ENCODE data around the gene NUDCD2. TPM values are rescaled to one million over a fixed set of nuclear protein-coding genes. Genes with fewer than 3 reads are reported as not detected.
"Not testable (repeated sequence)": the region's sequence is repeated elsewhere in the genome, so short reads cannot be mapped to it uniquely, and the experiment has no call there.

The NUDCD2 gene
- total RNA-seq, 4 donors from 2014 or later: 8.9 to 13.2 (median 9.4) TPM

- H3K27ac ChIP-seq: peak overlapping the region; percentile 24 to 90 (median 88)
- TF ChIP-seq CTCF (IDR thresholded peaks at IDR 0.05) (no peak), POLR2AphosphoS5 (IDR thresholded peaks at IDR 0.05) (no peak), POLR2A (IDR thresholded peaks at IDR 0.05) (no peak), EP300 (IDR thresholded peaks at IDR 0.05) (no peak)
- ATAC-seq: no peak
These were observed 22.9 kb downstream of the NUDCD2 start for GRCh38 chr5:163437011-163437308.

DNA sequence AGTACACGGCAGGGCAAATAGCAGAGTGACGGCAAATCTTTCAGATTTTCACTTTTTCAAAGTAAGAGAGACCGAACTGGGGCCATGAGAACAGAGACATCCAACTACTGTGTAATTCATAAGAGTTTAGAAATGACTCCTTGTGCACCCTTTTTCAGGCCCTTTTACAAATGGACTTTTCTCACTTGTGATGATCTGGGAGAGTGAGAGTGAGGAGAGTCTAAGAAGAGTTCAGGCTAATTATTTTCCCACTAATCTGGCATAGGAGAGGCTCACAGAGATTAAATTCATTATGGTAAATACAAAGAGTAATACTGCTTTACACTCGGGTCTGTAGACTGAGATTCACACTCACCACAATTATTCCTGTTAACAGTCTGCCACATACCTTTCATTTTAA is 23.4 kb downstream of the NUDCD2 start:
- Histone ChIP-seq H3K4me3 (peak overlapping the region in 1 of 2 donors; percentile 67), H3K4me1 (peaks cover 8 to 42% (median 12%) of the 10 kb centered on the region in 3 donors), H3K27ac (peak overlapping the region; percentile 24 to 90 (median 88)), H3K9me3 (no peaks in the 10 kb centered on the region), H3K27me3 (no peaks in the 10 kb centered on the region), H3K36me3 (peaks cover 0 to 7% of the 10 kb centered on the region in 2 donors)
- ATAC-seq: no peak
- TF ChIP-seq POLR2A (IDR thresholded peaks at IDR 0.05): no peak
- no peak for TF ChIP-seq EP300 (IDR thresholded peaks at IDR 0.05)
- no peak for TF ChIP-seq CTCF (IDR thresholded peaks at IDR 0.05)
- TF ChIP-seq POLR2AphosphoS5 (IDR thresholded peaks at IDR 0.05): no peak
- WGBS, 2 donors (ENCODE audit: low coverage in 1 of 2): 78 to 84% methylated on average over 3 to 4 of the region's 4 CpGs

More at GRCh38 chr5:163437011-163437308, 22.9 kb downstream of the NUDCD2 start:
- H3K36me3 ChIP-seq: peaks cover 0 to 11% of the 10 kb centered on the region in 2 donors
- peaks cover 8 to 44% (median 12%) of the 10 kb centered on the region in 3 donors for H3K4me1 ChIP-seq
- no peaks in the 10 kb centered on the region for H3K9me3 ChIP-seq
- H3K27me3 ChIP-seq: no peaks in the 10 kb centered on the region
- 1 to 20% methylated on average over 1 to 6 of the region's 6 CpGs for WGBS, 2 donors (ENCODE audit: low coverage in 1 of 2)
- H3K4me3 ChIP-seq: peak overlapping the region; percentile 67 to 92

GRCh38 chr5:163434401-163434866 is 25.5 kb downstream of the NUDCD2 start:
- Histone ChIP-seq H3K4me3 (no peak overlapping the region), H3K4me1 (peaks cover 5 to 23% (median 8%) of the 10 kb centered on the region in 3 donors), H3K27ac (no peak overlapping the region), H3K9me3 (no peaks in the 10 kb centered on the region), H3K27me3 (no peaks in the 10 kb centered on the region), H3K36me3 (no peaks in the 10 kb centered on the region)
- no peak for ATAC-seq
- WGBS, 2 donors (ENCODE audit: low coverage in 1 of 2): 3 to 47% methylated on average over 2 to 3 of the region's 3 CpGs
- TF ChIP-seq POLR2AphosphoS5 (IDR thresholded peaks at IDR 0.05): peak; percentile 28
- TF ChIP-seq EP300 (IDR thresholded peaks at IDR 0.05): no peak
- TF ChIP-seq CTCF (IDR thresholded peaks at IDR 0.05): no peak
- no peak for TF ChIP-seq POLR2A (IDR thresholded peaks at IDR 0.05)

DNA sequence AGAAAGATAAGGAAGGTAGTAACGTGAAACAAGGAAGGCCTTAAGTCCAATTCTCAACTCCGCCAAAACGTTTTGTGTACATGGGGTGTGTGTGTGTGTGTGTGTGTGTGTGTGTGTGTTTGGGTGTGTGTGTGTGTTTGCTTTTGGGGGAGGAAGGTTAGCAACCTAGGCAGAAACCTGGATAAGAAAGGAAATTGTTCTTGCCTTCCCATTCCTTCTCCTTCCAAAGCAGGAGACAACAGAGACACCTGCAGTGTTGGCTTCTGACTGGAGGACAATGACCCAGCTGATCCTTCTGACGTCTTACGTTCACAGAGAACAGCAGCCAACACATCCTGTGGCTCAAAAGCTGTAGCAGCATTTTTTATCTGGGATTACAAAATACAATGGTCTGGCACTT is 26.6 kb downstream of the NUDCD2 start:
- H3K4me3 ChIP-seq: no peak overlapping the region
- peaks cover 0 to 12% (median 0%) of the 10 kb centered on the region in 3 donors for H3K4me1 ChIP-seq
- WGBS, 2 donors (ENCODE audit: low coverage in 1 of 2): 57 to 62% methylated on average over 3 to 4 of the region's 5 CpGs
- ATAC-seq: no peak
- no peaks in the 10 kb centered on the region for H3K9me3 ChIP-seq
- TF ChIP-seq EP300 (IDR thresholded peaks at IDR 0.05): no peak
- TF ChIP-seq CTCF (IDR thresholded peaks at IDR 0.05): no peak
- no peak for TF ChIP-seq POLR2A (IDR thresholded peaks at IDR 0.05)
- no peak for TF ChIP-seq POLR2AphosphoS5 (IDR thresholded peaks at IDR 0.05)
- H3K36me3 ChIP-seq: no peaks in the 10 kb centered on the region
- no peak overlapping the region for H3K27ac ChIP-seq
- H3K27me3 ChIP-seq: no peaks in the 10 kb centered on the region

DNA sequence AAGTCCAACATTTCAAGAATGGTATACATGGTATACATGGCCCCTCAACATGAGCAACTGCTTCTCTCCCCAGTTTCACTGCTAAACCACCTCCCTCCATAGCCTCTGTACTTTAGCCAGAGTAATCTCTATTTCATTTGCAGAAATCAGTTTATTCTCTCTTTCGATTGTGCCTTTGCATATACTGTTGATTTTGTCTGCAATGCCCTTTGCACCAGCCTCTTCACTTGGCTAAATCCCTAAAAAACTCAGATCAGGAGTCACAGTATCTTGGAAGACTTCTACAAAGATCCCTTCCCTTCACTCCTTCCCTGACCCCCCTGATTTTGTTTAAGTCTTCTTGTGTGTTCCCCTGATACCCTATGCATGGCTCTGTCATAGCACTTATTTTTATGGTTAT is 27.4 kb downstream of the NUDCD2 start:
- Histone ChIP-seq H3K36me3 (no peaks in the 10 kb centered on the region), H3K9me3 (no peaks in the 10 kb centered on the region), H3K27me3 (no peaks in the 10 kb centered on the region), H3K4me1 (peaks cover 0 to 7% (median 0%) of the 10 kb centered on the region in 3 donors), H3K27ac (no peak overlapping the region), H3K4me3 (no peak overlapping the region)
- ATAC-seq: no peak
- no peak for TF ChIP-seq CTCF (IDR thresholded peaks at IDR 0.05)
- TF ChIP-seq EP300 (IDR thresholded peaks at IDR 0.05): no peak
- no peak for TF ChIP-seq POLR2A (IDR thresholded peaks at IDR 0.05)
- TF ChIP-seq POLR2AphosphoS5 (IDR thresholded peaks at IDR 0.05): no peak
- 71 to 100% methylated on average over 1 of the region's 1 CpG for WGBS, 2 donors (ENCODE audit: low coverage in 1 of 2)

DNA sequence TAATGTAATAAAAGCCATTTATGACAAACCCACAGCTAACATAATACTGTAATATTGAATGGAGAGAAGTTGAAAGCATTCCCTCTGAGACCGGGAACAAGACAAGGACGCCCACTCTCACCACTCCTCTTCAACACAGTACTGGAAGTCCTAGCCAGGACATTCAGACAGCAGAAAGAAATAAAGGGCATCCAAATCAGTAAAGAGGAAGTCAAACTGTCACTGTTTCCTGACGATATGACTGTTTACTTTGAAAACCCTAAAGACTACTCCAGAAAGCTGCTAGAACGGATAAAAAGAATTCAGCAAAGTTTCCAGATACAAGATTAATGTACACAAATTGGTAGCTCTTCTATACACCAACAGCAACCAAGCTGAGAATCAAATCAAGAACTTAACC is 33.8 kb downstream of the NUDCD2 start:
- 21 to 39% methylated on average over 3 to 4 of the region's 4 CpGs for WGBS, 2 donors (ENCODE audit: low coverage in 1 of 2)
- H3K36me3 ChIP-seq, H3K4me3 ChIP-seq, H3K27ac ChIP-seq, H3K4me1 ChIP-seq, H3K27me3 ChIP-seq, ATAC-seq, H3K9me3 ChIP-seq: not testable (repeated sequence)
